GM20431 (cell line): ENCODE data around the gene PNRC2.
"Not testable (repeated sequence)": the region's sequence is repeated elsewhere in the genome, so short reads cannot be mapped to it uniquely, and the experiment has no call there.

Experiments used
- in situ Hi-C: fragments of 300-500 bp; cut with MseI, MboI; formaldehyde crosslinking; loops from one replicate; pipeline ENCODE4 v1.15.0; 2020; ENCODE audit warnings: low sequenced_read_pairs; ENCODE audit not compliant: unreplicated experiment

PNRC2 gene

GRCh38 chr1:23980728-23981070, 21.1 kb downstream of the PNRC2 start:
- in situ Hi-C loops, result no loop called here

- in situ Hi-C loops, result no loop called here
Measured at GRCh38 chr1:23984417-23985186, 25.0 kb downstream of the PNRC2 start.

- in situ Hi-C loops, result not testable (repeated sequence)
Measured at GRCh38 chr1:23987038-23987437, 27.4 kb downstream of the PNRC2 start.

GRCh38 chr1:23989263-23989662, 29.6 kb downstream of the PNRC2 start:
- in situ Hi-C loops, result no loop called here

GRCh38 chr1:23992011-23992410, 32.4 kb downstream of the PNRC2 start:
- in situ Hi-C loops, result not testable (repeated sequence)

GRCh38 chr1:23995431-23995837, 35.8 kb downstream of the PNRC2 start:
- in situ Hi-C loops, result no loop called here

GRCh38 chr1:23996700-23997229, 37.1 kb downstream of the PNRC2 start:
- in situ Hi-C loops, result no loop called here

GRCh38 chr1:23997812-23998211, 38.2 kb downstream of the PNRC2 start:
- in situ Hi-C loops, result no loop called here

GRCh38 chr1:23999156-23999671, 39.6 kb downstream of the PNRC2 start:
- in situ Hi-C loops, result no loop called here

GRCh38 chr1:24002695-24003094, 43.1 kb downstream of the PNRC2 start:
- in situ Hi-C loops, result no loop called here

GRCh38 chr1:24003331-24003972, 43.8 kb downstream of the PNRC2 start:
- in situ Hi-C loops, result no loop called here

- in situ Hi-C loops, result no loop called here
Measured at GRCh38 chr1:24004132-24004531, 44.5 kb downstream of the PNRC2 start.

GRCh38 chr1:24005163-24005562, 45.5 kb downstream of the PNRC2 start:
- in situ Hi-C loops, result no loop called here

GRCh38 chr1:24007079-24007478, 47.5 kb downstream of the PNRC2 start:
- in situ Hi-C loops, result no loop called here

- in situ Hi-C loops, result not testable (repeated sequence)
Measured at GRCh38 chr1:24008574-24009184, 49.1 kb downstream of the PNRC2 start.

GRCh38 chr1:24009406-24009805, 49.8 kb downstream of the PNRC2 start:
- in situ Hi-C loops, result no loop called here

GRCh38 chr1:24010650-24011049, 51.0 kb downstream of the PNRC2 start:
- in situ Hi-C loops, result no loop called here

GRCh38 chr1:24012878-24013277, 53.2 kb downstream of the PNRC2 start:
- in situ Hi-C loops, result not testable (repeated sequence)
